Hematopoietic multipotent progenitor cell (in vitro differentiated cells): ENCODE data around the gene SLC37A3. TPM values are rescaled to one million over a fixed set of nuclear protein-coding genes. Genes with fewer than 3 reads are reported as not detected.
"Not testable (repeated sequence)": the region's sequence is repeated elsewhere in the genome, so short reads cannot be mapped to it uniquely, and the experiment has no call there.

Experiments
- DNase-seq, 3 donors: peaks; one replicate each; pipeline ENCODE4 v3.0.0-alpha.2; 2011 to 2015; ENCODE audit warnings: low read depth in 2 of 3, low spot score in 2 of 3
- total RNA-seq: library from RNA; depleted of rRNA; stranded (reverse); fragments of >200 nt; gene quantifications from one replicate; pipeline ENCODE4 v1.2.3, GENCODE V29; 2012

Gene SLC37A3
- total RNA-seq, 1 donor, result 26.1 TPM

DNA sequence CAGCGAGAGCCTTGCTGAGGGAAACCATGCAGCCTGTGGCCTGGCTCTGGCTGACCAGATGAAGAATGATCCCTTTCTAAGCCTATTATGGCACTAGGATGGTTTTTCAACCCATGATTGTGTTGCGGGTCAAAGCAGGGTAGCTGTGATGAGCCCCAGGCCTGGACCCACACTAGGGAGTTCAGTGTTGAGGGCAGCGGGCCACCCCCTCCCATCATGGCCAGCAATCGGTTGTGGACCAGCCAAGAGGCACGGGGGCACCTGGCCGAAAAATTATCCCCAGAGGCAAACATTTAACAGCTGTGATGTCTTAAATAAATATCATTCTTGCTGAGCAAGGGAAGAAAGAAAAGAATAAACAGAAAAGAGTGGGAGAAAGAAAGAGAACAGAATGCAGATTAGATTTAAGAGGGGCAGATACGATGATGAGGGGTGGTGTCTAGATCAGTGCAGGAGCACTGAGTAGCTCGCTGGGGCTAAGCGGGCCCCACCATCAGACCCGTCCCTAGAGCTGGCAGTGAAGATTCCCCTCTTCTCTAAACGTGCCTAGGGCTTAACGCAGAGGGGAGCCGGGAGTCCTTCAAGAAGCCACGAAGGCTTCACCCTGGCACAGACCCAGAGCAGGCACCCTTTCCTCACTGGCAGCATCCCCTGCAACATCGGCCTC, 82.7 kb downstream of the SLC37A3 start:
- no peak for DNase-seq

GRCh38 chr7:140314573-140315480, 83.5 kb downstream of the SLC37A3 start:
- no peak for DNase-seq

- no peak for DNase-seq
Measured at GRCh38 chr7:140312141-140312846, 86.0 kb downstream of the SLC37A3 start.

DNA sequence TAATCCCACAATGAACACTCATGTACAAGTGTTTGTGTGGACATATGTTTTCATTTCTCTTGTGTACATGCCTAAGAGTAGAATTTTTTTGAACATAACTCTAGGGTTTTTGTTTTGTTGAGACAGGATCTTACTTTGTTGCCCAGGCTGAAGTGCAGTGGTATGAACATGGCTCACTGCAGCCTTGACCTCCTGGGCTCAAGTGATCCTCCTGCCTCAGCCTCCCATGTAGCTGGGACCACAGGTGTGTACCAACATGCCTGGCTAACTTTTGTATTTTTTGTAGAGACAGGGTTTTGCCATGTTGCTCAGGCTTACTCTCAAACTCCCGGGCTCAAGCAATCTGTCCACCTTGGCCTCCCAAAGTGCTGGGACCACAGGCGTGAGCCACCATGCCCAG, 87.2 kb downstream of the SLC37A3 start:
- DNase-seq, result not testable (repeated sequence)

DNA sequence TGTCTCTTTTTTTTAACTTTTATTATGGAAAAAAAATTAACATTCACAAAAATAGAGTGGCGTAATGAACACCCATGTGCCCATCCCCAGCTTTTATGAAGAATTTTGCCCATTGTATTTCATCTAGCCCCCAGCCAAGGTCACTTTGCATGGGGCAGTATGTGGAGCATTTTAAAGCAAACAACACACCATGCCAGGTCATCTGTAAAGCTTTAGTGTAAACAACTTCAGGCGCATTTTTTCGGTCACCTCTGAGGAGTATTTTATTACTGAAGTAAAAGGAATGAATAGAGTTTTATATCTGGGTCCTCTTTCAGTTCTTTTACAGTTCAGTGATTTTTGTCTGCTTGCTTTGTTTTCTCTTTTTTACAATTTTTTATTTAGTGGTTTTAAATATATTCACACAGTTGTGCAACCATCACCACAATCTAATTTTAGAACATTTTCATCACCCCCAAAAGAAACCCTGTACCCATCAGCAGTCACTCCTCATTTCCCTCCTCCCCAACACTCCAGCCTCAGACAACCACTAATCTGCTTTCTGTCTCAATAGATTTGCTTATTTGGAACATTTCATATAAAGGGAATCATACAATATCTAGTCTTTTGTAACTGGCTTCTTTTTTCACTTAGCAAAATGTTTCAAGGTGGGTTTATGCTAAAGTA, 87.9 kb downstream of the SLC37A3 start:
- DNase-seq, result no peak

GRCh38 chr7:140308060-140308459, 90.3 kb downstream of the SLC37A3 start:
- DNase-seq, result no peak

DNA sequence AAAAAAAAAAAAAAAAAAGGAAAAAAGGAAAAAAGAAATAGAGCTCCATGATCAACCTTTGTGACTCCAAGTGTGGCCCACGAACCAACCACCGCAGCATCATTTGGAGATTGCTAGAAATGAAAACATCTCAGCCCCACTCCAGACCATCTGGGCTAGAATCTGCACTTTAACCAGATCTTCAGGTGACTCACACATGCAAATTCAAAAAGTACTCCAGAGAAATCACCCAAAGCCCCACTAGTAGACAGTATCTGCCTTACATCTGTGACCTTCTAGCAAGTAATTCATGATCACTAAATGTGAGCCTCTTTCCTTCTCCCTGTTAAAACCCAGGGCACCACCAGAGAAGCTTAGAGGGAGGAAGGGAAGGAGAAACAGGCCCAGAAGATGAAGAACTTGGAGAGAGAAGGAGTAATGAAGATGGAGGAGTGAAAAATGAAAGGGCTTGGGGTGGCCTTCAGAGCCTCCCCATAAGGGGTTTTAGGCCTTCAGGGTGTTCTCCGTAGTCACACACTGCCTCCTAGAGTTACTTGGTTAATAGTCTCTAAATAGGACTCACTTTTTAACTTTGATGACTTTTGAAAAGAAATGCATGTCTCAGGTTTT, 94.0 kb downstream of the SLC37A3 start:
- DNase-seq, result peak; percentile 18 to 81 (median 63)

GRCh38 chr7:140300243-140301136, 97.8 kb downstream of the SLC37A3 start:
- DNase-seq, result no peak

DNA sequence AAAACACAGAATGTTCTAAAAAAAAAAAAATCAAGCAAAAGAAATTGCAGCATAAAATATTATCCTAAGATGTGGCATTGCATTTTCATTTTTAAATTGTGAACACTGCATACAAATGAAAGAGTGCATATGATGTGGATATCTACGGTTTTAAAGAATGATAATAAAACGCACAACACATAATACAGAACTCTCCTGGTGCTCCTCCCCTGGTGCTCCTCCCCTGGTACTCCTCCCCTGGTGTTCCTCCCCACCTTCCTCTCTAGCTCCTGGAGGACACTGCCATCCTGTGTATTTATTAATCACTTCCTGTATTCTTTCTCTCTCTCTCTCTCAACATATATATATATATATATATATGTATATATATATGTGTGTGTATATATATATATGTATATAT, 100.1 kb downstream of the SLC37A3 start:
- no peak for DNase-seq

GRCh38 chr7:140297192-140297591, 101.1 kb downstream of the SLC37A3 start:
- DNase-seq, result no peak

- no peak for DNase-seq
Measured at GRCh38 chr7:140295224-140295738, 103.0 kb downstream of the SLC37A3 start.

DNA sequence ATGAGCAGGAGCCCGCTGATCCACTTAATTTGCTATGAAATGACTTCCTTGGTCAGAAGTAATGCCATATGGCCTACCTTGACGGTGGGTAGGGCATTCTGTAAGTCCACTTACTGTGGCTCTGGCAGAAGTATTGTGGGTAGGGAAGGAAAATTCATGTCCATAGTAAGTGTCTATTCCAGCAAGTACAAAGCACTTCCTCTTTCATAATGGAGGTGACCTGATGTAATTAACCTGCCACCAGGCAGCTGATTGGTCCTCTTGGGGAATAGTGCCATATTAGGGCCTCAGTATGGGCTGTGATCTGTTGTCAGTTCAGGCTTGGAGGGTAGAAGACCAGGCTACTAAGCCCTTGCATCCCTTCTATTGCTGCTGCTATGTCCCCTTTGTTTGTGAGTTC, 103.9 kb downstream of the SLC37A3 start:
- peak in 1 of 3 donors; percentile 9 for DNase-seq

DNA sequence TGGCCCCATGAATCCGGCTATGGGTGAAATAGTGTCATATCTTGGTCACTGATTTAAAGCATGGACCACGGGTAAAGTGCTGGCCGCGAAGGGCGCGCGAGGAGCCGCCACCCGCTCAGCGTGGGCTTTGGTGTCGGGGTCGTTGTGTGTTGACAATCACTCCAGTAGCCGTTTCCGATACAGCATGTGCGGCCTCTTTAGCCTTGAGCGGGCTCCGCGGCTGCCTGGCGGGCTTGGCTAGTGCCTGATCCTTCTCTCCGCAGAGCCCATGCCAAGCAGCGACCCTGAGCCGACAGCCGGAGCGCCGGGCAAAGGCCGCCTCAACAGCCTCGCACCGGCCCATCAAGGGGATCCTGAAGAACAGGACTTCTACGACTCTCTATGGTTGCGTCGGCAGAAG, 105.9 kb downstream of the SLC37A3 start:
- no peak for DNase-seq

- DNase-seq, result no peak
Measured at GRCh38 chr7:140289804-140290203, 108.5 kb downstream of the SLC37A3 start.

- DNase-seq, result no peak
Measured at GRCh38 chr7:140287988-140288387, 110.3 kb downstream of the SLC37A3 start.

DNA sequence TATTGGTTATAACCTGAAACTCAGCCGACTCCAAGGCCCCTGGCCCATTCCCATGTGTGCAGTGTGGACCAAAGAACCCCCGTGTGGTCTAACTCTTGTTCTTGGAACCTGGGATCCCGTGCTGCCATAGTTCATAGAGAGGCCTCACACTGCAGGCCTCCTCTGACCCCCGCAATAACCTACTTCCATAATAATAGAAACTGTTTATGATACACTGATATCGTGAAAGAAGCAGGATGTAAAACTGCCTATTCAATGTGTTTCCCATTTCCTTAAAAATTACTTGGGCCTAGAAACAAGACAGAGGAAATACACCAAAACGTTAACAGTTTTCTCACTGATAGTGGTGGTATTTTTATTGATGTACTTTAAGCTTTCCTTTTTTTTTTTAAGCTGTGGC, 112.4 kb downstream of the SLC37A3 start:
- no peak for DNase-seq

DNA sequence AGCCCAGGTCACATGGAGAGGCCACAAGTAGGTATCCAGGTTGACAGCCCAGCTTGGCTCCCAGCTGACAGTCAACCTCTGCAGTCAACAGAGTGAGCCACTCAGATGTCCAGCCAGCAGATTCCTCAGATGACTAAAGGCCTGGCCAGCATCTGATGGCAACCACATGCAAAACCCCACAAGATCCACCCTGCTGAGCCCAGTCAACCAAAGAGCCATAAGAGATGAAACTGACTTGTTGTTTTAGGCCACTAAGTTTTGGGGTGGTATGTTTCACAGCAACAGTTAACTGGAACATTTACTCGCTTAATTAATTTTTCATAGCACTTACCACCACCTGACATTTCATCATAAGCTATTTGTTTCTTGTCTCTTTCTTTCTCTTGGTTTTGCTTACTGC, 114.3 kb downstream of the SLC37A3 start:
- DNase-seq, result no peak
